Measurements from ENCODE around the gene PTPRT.

GRCh38 chr20:43096126-43096930 is 93.4 kb downstream of the PTPRT start:
- TF ChIP-seq CTCF (IDR thresholded peaks at IDR 0.05) (no peak), POLR2A (IDR thresholded peaks at IDR 0.05) (no peak)

All from Peyer's patch (tissue), 4 donors.